Activated CD8-positive, alpha-beta T cell treated with anti-CD3 and anti-CD28 coated beads, Interleukin-2, amount 10 ng/mL, durations not matched to agents 7 days and 5 days (primary cell): ENCODE measurements around the gene JPH3. TPM values are rescaled to one million over a fixed set of nuclear protein-coding genes. Genes with fewer than 3 reads are reported as not detected.

Experiments used
- ATAC-seq: fragments of 150-1000 bp; cut with Tn5 transposase; one replicate; pipeline ENCODE4 v1.10.0; 2021; ENCODE audit warnings: moderate library complexity
- CTCF ChIA-PET: fragments of 350-600 bp; sonication (Branson Sonifier 250); formaldehyde crosslinking; loops from one replicate; lab custom pipeline; 2021; ENCODE audit warnings: antibody characterized with exemption; lab: Charles Lee
- POLR2A ChIA-PET: fragments of 350-600 bp; sonication (Branson Sonifier 250); formaldehyde crosslinking; loops from one replicate; lab custom pipeline; 2021; ENCODE audit warnings: antibody characterized with exemption; lab: Charles Lee
- DNase-seq: peaks from one replicate; pipeline ENCODE4 v3.0.0-alpha.2; 2020
- H3K27ac Mint-ChIP-seq: one replicate; pipeline ENCODE4 v1.8.0; 2021; ENCODE audit warnings: mild to moderate bottlenecking, mixed read lengths
- H3K27me3 Mint-ChIP-seq: one replicate; pipeline ENCODE4 v1.8.0; 2021; ENCODE audit warnings: low read depth, mixed read lengths
- H3K36me3 Mint-ChIP-seq: one replicate; pipeline ENCODE4 v1.8.0; 2021; ENCODE audit warnings: low read depth, mixed read lengths
- H3K4me1 Mint-ChIP-seq: one replicate; pipeline ENCODE4 v1.8.0; 2021; ENCODE audit warnings: low read depth, mixed read lengths
- H3K4me3 Mint-ChIP-seq: one replicate; pipeline ENCODE4 v1.8.0; 2021; ENCODE audit warnings: mild to moderate bottlenecking, mixed read lengths
- H3K9me3 Mint-ChIP-seq: one replicate; pipeline ENCODE4 v1.8.0; 2022; ENCODE audit warnings: mixed read lengths; ENCODE audit not compliant: insufficient read depth
- total RNA-seq, 2 experiments: library from RNA; stranded (reverse); gene quantifications; one replicate each; pipeline ENCODE4 v1.2.3, GENCODE V29; 2021

Gene JPH3
- total RNA-seq, 2 experiments from 2014 or later = not detected

DNA sequence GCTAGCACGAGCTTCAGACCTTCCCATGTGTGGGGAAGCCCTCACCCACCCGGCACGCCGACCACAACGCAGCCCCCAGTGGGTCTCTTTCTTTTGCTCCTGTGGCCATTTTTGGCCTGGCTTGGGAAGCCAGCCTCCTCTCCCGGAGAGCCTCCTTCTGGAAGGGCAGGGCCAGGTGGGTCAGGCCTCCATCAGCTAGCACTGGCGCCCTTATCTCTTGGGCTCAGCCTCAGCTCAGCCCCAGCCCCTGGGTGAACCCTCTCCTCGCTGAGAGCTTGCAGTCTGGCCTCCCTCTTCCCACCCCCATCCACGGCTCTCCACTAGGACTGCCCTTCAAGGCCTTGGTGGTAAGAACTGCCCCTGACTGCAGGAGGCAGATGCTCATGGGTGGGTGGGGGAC, 14.7 kb upstream of the JPH3 start:
- H3K36me3 Mint-ChIP-seq = no peaks in the 10 kb centered on the region
- ATAC-seq (no peak), DNase-seq (no peak)
- H3K4me3 Mint-ChIP-seq = no peak overlapping the region
- peaks cover 23% of the 10 kb centered on the region for H3K27me3 Mint-ChIP-seq
- H3K4me1 Mint-ChIP-seq = no peaks in the 10 kb centered on the region
- no peak overlapping the region for H3K27ac Mint-ChIP-seq
- POLR2A ChIA-PET = no interaction called here
- H3K9me3 Mint-ChIP-seq = no peaks in the 10 kb centered on the region
- CTCF ChIA-PET = no interaction called here

DNA sequence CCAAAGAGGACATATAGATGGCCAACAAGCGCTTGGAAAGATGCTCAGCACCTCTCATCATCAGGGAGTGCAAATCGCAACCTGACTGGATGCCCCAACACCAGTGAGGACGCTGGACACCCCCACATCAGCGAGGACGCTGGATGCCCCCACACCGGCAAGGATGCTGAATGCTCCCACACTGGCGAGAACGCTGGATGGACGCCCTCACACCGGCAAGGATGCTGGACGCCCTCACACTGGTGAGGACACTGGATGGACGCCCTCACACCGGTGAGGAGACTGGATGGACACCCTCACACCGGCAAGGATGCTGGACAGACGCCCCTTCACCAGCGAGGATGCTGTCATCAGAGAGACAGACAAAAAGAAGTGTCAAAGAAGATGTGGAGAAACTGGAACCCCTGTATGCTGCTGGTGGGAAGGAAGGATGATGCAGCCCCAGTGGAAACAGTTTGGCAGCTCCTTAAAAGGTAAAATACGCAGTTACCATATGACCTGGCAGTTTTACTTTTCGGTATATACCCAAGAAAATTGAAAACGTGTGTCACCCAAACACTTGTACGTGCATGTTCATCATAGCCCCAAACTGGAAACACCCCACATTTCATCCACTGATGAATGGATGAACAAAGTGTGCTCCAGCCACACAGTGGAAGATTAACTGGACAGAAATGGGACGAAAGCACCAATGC, 10.1 kb upstream of the JPH3 start:
- ChIA-PET CTCF (no interaction called here), POLR2A (no interaction called here)
- Mint-ChIP-seq H3K4me3 (no peak overlapping the region), H3K4me1 (no peaks in the 10 kb centered on the region), H3K9me3 (no peaks in the 10 kb centered on the region), H3K27me3 (peaks cover 14% of the 10 kb centered on the region), H3K36me3 (no peaks in the 10 kb centered on the region), H3K27ac (no peak overlapping the region)
- ATAC-seq (no peak), DNase-seq (no peak)

- CTCF ChIA-PET = no interaction called here
- no peaks in the 10 kb centered on the region for H3K4me1 Mint-ChIP-seq
- H3K9me3 Mint-ChIP-seq = no peaks in the 10 kb centered on the region
- no peak for ATAC-seq
- DNase-seq = no peak
- no peaks in the 10 kb centered on the region for H3K36me3 Mint-ChIP-seq
- H3K27me3 Mint-ChIP-seq = peaks cover 12% of the 10 kb centered on the region
- no peak overlapping the region for H3K27ac Mint-ChIP-seq
- POLR2A ChIA-PET = no interaction called here
- no peak overlapping the region for H3K4me3 Mint-ChIP-seq
These were observed 8.5 kb upstream of the JPH3 start for GRCh38 chr16:87593710-87594258.

- Mint-ChIP-seq H3K36me3 (no peaks in the 10 kb centered on the region), H3K9me3 (no peaks in the 10 kb centered on the region), H3K4me1 (no peaks in the 10 kb centered on the region), H3K27ac (no peak overlapping the region), H3K27me3 (peaks cover 22% of the 10 kb centered on the region), H3K4me3 (no peak overlapping the region)
- ChIA-PET POLR2A (no interaction called here), CTCF (no interaction called here)
- DNase-seq (no peak), ATAC-seq (no peak)
These were observed 6.6 kb upstream of the JPH3 start for GRCh38 chr16:87595712-87596111.

- no peaks in the 10 kb centered on the region for H3K9me3 Mint-ChIP-seq
- no peak for DNase-seq
- H3K4me1 Mint-ChIP-seq = peaks cover 2% of the 10 kb centered on the region
- no peak overlapping the region for H3K27ac Mint-ChIP-seq
- POLR2A ChIA-PET = no interaction called here
- H3K4me3 Mint-ChIP-seq = no peak overlapping the region
- no peak for ATAC-seq
- H3K27me3 Mint-ChIP-seq = peaks cover 31% of the 10 kb centered on the region
- H3K36me3 Mint-ChIP-seq = no peaks in the 10 kb centered on the region
- CTCF ChIA-PET = no interaction called here
These were observed 4.9 kb upstream of the JPH3 start for GRCh38 chr16:87597324-87597830.

- no peak for ATAC-seq
- H3K27ac Mint-ChIP-seq = no peak overlapping the region
- H3K9me3 Mint-ChIP-seq = no peaks in the 10 kb centered on the region
- ChIA-PET CTCF (no interaction called here), POLR2A (no interaction called here)
- DNase-seq = no peak
- H3K4me3 Mint-ChIP-seq = no peak overlapping the region
- no peaks in the 10 kb centered on the region for H3K36me3 Mint-ChIP-seq
- H3K27me3 Mint-ChIP-seq = peaks cover 36% of the 10 kb centered on the region
- peaks cover 7% of the 10 kb centered on the region for H3K4me1 Mint-ChIP-seq
These were observed 3.9 kb upstream of the JPH3 start for GRCh38 chr16:87598431-87598830.

- ATAC-seq (no peak), DNase-seq (no peak)
- Mint-ChIP-seq H3K9me3 (no peaks in the 10 kb centered on the region), H3K36me3 (no peaks in the 10 kb centered on the region), H3K4me1 (peaks cover 7% of the 10 kb centered on the region), H3K27me3 (peaks cover 50% of the 10 kb centered on the region), H3K27ac (no peak overlapping the region), H3K4me3 (no peak overlapping the region)
- ChIA-PET CTCF (no interaction called here), POLR2A (no interaction called here)
These were observed 2.1 kb upstream of the JPH3 start for GRCh38 chr16:87600246-87600645.

- DNase-seq = no peak
- Mint-ChIP-seq H3K9me3 (no peaks in the 10 kb centered on the region), H3K4me3 (no peak overlapping the region), H3K4me1 (peaks cover 7% of the 10 kb centered on the region), H3K27ac (no peak overlapping the region), H3K36me3 (no peaks in the 10 kb centered on the region), H3K27me3 (peaks cover 54% of the 10 kb centered on the region)
- no peak for ATAC-seq
- POLR2A ChIA-PET = interaction anchor here (0.6 kb wide), 1 partner anchor 268 kb away, joined by 3 read pairs; the partner anchor contains the start of gene SLC7A5
- CTCF ChIA-PET = no interaction called here
These were observed 817 bp upstream of the JPH3 start for GRCh38 chr16:87601401-87601981.

DNA sequence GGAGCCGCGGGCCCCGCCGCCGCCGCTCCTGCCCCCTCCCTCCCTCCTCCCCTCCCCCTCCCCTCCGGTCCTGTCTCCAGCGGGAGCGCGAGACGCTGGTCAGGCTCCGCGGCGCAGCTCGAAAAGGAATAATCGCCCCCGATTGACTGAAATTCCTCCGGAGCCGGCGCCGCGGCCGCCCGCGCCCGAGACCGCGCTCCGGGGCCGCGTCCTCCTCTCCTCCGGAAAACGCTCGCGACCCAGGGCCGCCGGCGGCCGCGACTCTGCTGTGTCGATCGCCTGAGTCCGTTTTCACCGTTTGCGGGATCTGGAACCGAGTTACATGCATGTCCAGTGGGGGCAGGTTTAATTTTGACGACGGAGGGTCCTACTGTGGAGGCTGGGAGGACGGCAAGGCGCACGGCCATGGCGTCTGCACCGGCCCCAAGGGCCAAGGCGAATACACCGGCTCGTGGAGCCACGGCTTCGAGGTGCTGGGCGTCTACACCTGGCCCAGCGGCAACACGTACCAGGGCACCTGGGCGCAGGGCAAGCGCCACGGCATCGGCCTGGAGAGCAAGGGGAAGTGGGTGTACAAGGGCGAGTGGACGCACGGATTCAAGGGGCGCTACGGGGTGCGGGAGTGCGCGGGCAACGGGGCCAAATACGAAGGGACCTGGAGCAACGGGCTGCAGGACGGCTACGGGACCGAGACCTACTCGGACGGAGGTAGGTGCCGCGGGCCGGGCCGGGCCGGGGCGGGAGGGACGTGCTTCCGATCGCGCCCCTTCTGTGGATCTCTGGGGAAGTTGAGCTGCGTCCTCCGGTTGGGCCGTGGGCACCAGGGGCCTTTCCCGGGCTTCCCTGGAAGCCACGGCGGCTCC, 744 bp downstream of the JPH3 start:
- ChIA-PET POLR2A (no interaction called here), CTCF (no interaction called here)
- no peaks in the 10 kb centered on the region for H3K9me3 Mint-ChIP-seq
- H3K27ac Mint-ChIP-seq = no peak overlapping the region
- peak overlapping the region; percentile 43 for H3K4me3 Mint-ChIP-seq
- ATAC-seq = no peak
- peaks cover 7% of the 10 kb centered on the region for H3K4me1 Mint-ChIP-seq
- H3K36me3 Mint-ChIP-seq = no peaks in the 10 kb centered on the region
- H3K27me3 Mint-ChIP-seq = peaks cover 59% of the 10 kb centered on the region
- no peak for DNase-seq

DNA sequence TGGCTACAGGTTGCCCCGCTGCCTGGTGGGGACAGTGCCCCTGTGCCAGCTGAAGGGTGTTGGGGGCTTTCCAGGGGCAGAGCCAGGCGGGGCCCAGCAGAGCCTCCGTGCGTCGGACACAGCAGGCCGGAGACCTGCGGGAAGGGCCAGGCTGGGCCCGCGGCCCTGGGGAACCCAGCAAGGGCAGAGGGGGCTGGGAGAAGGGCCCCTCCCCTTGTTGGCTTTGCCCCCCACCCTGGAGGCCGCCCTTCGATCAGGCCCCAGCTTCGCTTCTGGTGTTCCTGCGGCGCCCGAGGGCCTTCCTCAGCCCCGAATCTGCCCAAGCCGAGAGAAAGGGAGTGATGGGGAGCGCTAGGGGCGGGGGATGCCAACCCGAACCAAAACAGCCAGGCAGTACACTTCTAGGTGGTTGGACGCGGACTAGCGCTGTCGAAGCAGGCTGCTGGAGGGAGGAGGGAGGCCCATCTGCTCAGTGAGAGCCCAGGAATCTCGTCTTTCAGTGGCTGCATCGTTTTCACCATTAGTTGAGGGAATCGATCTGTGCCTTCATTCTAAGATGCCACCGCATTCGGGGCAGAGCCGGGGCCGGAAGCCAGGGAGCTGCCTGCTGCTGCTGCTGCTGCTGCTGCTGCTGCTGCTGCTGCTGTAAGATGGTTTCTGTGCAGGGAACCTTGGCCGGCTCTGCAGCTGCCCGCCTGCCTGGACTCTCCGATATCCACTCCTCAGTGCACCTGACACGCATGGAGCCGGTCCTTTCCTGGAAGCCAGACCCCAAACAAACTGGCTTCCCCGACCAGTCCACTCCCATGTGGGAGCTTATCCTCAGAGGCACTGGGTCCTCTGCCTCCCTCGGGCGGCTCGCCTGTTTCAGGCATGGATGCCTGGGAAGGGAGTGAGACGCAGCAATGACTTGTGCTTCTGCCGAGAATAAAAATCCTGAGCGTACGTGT, 1.7 kb downstream of the JPH3 start:
- POLR2A ChIA-PET = no interaction called here
- ATAC-seq = no peak
- H3K4me1 Mint-ChIP-seq = peaks cover 7% of the 10 kb centered on the region
- no peak overlapping the region for H3K27ac Mint-ChIP-seq
- H3K27me3 Mint-ChIP-seq = peaks cover 59% of the 10 kb centered on the region
- no peaks in the 10 kb centered on the region for H3K36me3 Mint-ChIP-seq
- no peak for DNase-seq
- H3K4me3 Mint-ChIP-seq = no peak overlapping the region
- no peaks in the 10 kb centered on the region for H3K9me3 Mint-ChIP-seq
- CTCF ChIA-PET = no interaction called here

DNA sequence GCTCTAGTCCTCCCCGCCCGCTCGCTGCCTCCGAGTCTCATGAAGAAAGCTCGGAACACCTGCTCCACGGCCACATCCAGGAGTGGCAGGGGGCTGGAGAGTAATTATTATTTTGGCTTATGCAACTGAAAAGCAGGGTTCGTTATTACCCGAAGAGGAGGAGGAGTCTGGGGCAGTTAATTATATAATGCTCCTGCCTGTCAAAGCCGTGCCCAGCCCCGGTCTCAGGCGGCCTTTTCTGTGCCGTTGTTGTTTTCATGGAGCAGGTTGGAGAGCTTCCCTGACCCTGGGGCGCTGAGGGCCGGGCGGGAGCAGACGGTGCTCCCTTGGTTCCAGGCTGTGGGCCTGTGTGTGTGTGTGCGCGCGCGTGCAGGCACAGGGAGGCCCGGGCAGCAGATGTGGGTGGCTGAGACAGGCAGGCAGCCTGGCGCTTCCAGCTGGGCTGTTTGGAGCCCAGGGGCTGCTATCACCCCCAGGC, 2.4 kb downstream of the JPH3 start:
- ChIA-PET POLR2A (no interaction called here), CTCF (no interaction called here)
- no peaks in the 10 kb centered on the region for H3K36me3 Mint-ChIP-seq
- H3K4me1 Mint-ChIP-seq = peaks cover 7% of the 10 kb centered on the region
- H3K27ac Mint-ChIP-seq = no peak overlapping the region
- H3K27me3 Mint-ChIP-seq = peaks cover 52% of the 10 kb centered on the region
- no peak overlapping the region for H3K4me3 Mint-ChIP-seq
- H3K9me3 Mint-ChIP-seq = no peaks in the 10 kb centered on the region
- ATAC-seq (no peak), DNase-seq (no peak)
